RWPE2 (cell line): ENCODE measurements around the gene ABCG4.

Experiments
- ATAC-seq: fragments of 200-7000 bp; cut with Tn5 transposase; 3 replicates; pipeline ENCODE4 v1.9.1; 2021; ENCODE audit warnings: low read depth
- DNase-seq: peaks from one replicate; pipeline ENCODE4 v3.0.0-alpha.2; 2020; ENCODE audit warnings: low spot score
- H3K27ac ChIP-seq: fragments of 450-650 bp; 2 replicates; pipeline ENCODE4 v1.5.1; 2017; ENCODE audit warnings: mild to moderate bottlenecking; ENCODE audit not compliant: poor library complexity, severe bottlenecking
- H3K27me3 ChIP-seq: fragments of 250-450 bp; sonication (Bioruptor Pico); 2 replicates; pipeline ENCODE4 v1.5.1; 2021; ENCODE audit warnings: mild to moderate bottlenecking, moderate library complexity; ENCODE audit not compliant: insufficient read depth, poor library complexity, severe bottlenecking
- H3K36me3 ChIP-seq: fragments of 250-450 bp; sonication (Bioruptor Pico); 2 replicates; pipeline ENCODE4 v1.5.1; 2020; ENCODE audit warnings: low read depth, mild to moderate bottlenecking, moderate library complexity
- H3K4me1 ChIP-seq: fragments of 250-450 bp; sonication (Bioruptor Pico); 2 replicates; pipeline ENCODE4 v1.5.1; 2021; ENCODE audit warnings: mild to moderate bottlenecking, moderate library complexity; ENCODE audit not compliant: insufficient read depth, poor library complexity, severe bottlenecking
- H3K4me3 ChIP-seq: fragments of 250-450 bp; sonication (Bioruptor Pico); 2 replicates; pipeline ENCODE4 v1.5.1; 2021; ENCODE audit warnings: mild to moderate bottlenecking, moderate library complexity; ENCODE audit not compliant: severe bottlenecking
- H3K9me3 ChIP-seq: fragments of 250-450 bp; sonication (Bioruptor Pico); 2 replicates; pipeline ENCODE4 v1.5.1; 2021; ENCODE audit warnings: mild to moderate bottlenecking, moderate library complexity; ENCODE audit not compliant: severe bottlenecking
- CTCF ChIP-seq: fragments of 450-650 bp; IDR thresholded peaks from one replicate; pipeline ENCODE4 v1.5.1; 2017; ENCODE audit warnings: mild to moderate bottlenecking, moderate library complexity; ENCODE audit not compliant: poor library complexity, severe bottlenecking

ABCG4 gene

GRCh38 chr11:119205080-119205479 lies 56.2 kb downstream of the ABCG4 start:
- DNase-seq (no peak), ATAC-seq (no peak)
- Histone ChIP-seq H3K4me1 (peaks cover 12% of the 10 kb centered on the region), H3K27ac (no peak overlapping the region), H3K9me3 (no peaks in the 10 kb centered on the region), H3K4me3 (peak overlapping the region; percentile 99), H3K36me3 (no peaks in the 10 kb centered on the region), H3K27me3 (no peaks in the 10 kb centered on the region)
- no peak for TF ChIP-seq CTCF

GRCh38 chr11:119205574-119206510 lies 57.0 kb downstream of the ABCG4 start, which contains the start of gene CBL:
CBL (plus strand) TSS chr11:119206339; CDS start chr11:119206418, 79 bp downstream.
- H3K36me3 ChIP-seq, result no peaks in the 10 kb centered on the region
- ATAC-seq (peak; percentile 81), DNase-seq (peak; percentile 87)
- TF ChIP-seq CTCF, result peak; percentile 97
- no peaks in the 10 kb centered on the region for H3K9me3 ChIP-seq
- H3K27me3 ChIP-seq, result no peaks in the 10 kb centered on the region
- peak within 1 kb of the TSS; percentile 99 for H3K4me3 ChIP-seq
- H3K27ac ChIP-seq, result peak within 1 kb of the TSS; percentile 70
- H3K4me1 ChIP-seq, result peaks cover 12% of the 10 kb centered on the region

GRCh38 chr11:119206511-119207414 lies 57.9 kb downstream of the ABCG4 start:
- Histone ChIP-seq H3K27me3 (no peaks in the 10 kb centered on the region), H3K4me3 (peak overlapping the region; percentile 99), H3K4me1 (peaks cover 12% of the 10 kb centered on the region), H3K27ac (peak overlapping the region; percentile 70), H3K36me3 (no peaks in the 10 kb centered on the region), H3K9me3 (no peaks in the 10 kb centered on the region)
- peak; percentile 42 for ATAC-seq
- TF ChIP-seq CTCF, result no peak
- DNase-seq, result no peak

GRCh38 chr11:119207415-119207960 lies 58.6 kb downstream of the ABCG4 start:
- Histone ChIP-seq H3K9me3 (no peaks in the 10 kb centered on the region), H3K27ac (no peak overlapping the region), H3K4me1 (peaks cover 12% of the 10 kb centered on the region), H3K4me3 (peak overlapping the region; percentile 99), H3K27me3 (no peaks in the 10 kb centered on the region), H3K36me3 (no peaks in the 10 kb centered on the region)
- ATAC-seq, result no peak
- TF ChIP-seq CTCF, result no peak
- DNase-seq, result no peak
